K562 (cell line): ENCODE results near the gene CACNA2D3. TPM values are rescaled to one million over a fixed set of nuclear protein-coding genes. Genes with fewer than 3 reads are reported as not detected.

Experiments used
- ATAC-seq: fragments of 200-7000 bp; cut with Tn5 transposase; 3 replicates; pipeline ENCODE4 v1.9.1; 2020; ENCODE audit warnings: moderate library complexity
- BruUV-seq: library from RNA; stranded (reverse); fragments of 400-500 nt; replicated peaks from 2 replicates; lab custom pipeline; 2021; lab: Mats Ljungman, UMichigan
- CTCF ChIA-PET: fragments of 300-600 bp; formaldehyde crosslinking; extraction: SDS; loops from one replicate; lab custom pipeline; 2021; ENCODE audit warnings: low intra/inter-chr PET ratio; lab: Yijun Ruan, JAX
- POLR2A ChIA-PET: fragments of 300-600, 350-650 bp; sonication (Branson Sonifier 250); formaldehyde crosslinking; extraction: SDS; loops from one replicate; lab custom pipeline; 2021; ENCODE audit warnings: antibody characterized with exemption, inconsistent platforms; lab: Yijun Ruan, JAX
- DNase-seq, 4 experiments: peaks; one replicate each; pipeline versions ENCODE4 v3.0.0 to v3.0.0-alpha.2; 2011 to 2018; ENCODE audit warnings: low spot score in 3 of 4, mixed read lengths in 3 of 4; ENCODE audit errors: extremely low read depth in 1 of 4
- FAIRE-seq: peaks from 2 replicates; lab custom pipeline; 2011; peaks lifted over from hg19 to GRCh38; lab: Jason Lieb, UNC
- H2AFZ ChIP-seq: 2 replicates; pipeline ENCODE4 v1.6.0; 2011; ENCODE audit warnings: low read depth, low read length, control low read depth, inconsistent platforms
- H3K27ac ChIP-seq: fragments of 200-600 bp; 3 replicates; pipeline ENCODE4 v1.8.0; 2011; ENCODE audit warnings: low read depth, mild to moderate bottlenecking, control low read depth, inconsistent platforms, low read length, moderate library complexity, mixed read lengths; ENCODE audit errors: extremely low read depth
- H3K27me3 ChIP-seq, 2 experiments: fragments of 300-600 bp in 1 of 2; 2 replicates in 1 of 2; 3 replicates in 1 of 2; pipeline versions ENCODE4 v1.6.0 to v1.8.0; 2011; ENCODE audit warnings: inconsistent platforms in 2 of 2, low read length in 2 of 2, mild to moderate bottlenecking in 1 of 2, mixed read lengths in 1 of 2, moderate library complexity in 1 of 2; ENCODE audit not compliant: control insufficient read depth in 2 of 2, insufficient read depth in 2 of 2
- H3K36me3 ChIP-seq: fragments of 300-600 bp; 3 replicates; pipeline ENCODE4 v1.8.0; 2011; ENCODE audit warnings: mild to moderate bottlenecking, low read length, inconsistent platforms; ENCODE audit not compliant: control insufficient read depth, insufficient read depth
- H3K4me1 ChIP-seq, 2 experiments: fragments of 200-600 bp in 1 of 2; replicated peaks in 1 of 2; 2 replicates in 1 of 2; 3 replicates in 1 of 2; pipeline versions ENCODE4 v1.5.1 to v1.8.0; 2011; ENCODE audit warnings: inconsistent platforms in 2 of 2, low read length in 2 of 2, mild to moderate bottlenecking in 1 of 2, mixed read lengths in 1 of 2, moderate library complexity in 1 of 2; ENCODE audit not compliant: control insufficient read depth in 2 of 2, insufficient read depth in 2 of 2
- H3K4me2 ChIP-seq: 2 replicates; pipeline ENCODE4 v1.6.1; 2011; ENCODE audit warnings: low read length, control low read depth, inconsistent platforms, mixed read lengths; ENCODE audit not compliant: insufficient read depth
- H3K4me3 ChIP-seq: fragments of 200-600 bp; sonication (generic), shearing (Covaris generic); 2 replicates; pipeline ENCODE4 v1.5.1; 2016; ENCODE audit warnings: control low read depth, inconsistent platforms
- H3K79me2 ChIP-seq: fragments of 200-600 bp; 3 replicates; pipeline ENCODE4 v1.8.0; 2011; ENCODE audit warnings: low read length, inconsistent platforms; ENCODE audit not compliant: control insufficient read depth, insufficient read depth
- H3K9ac ChIP-seq, 2 experiments: 2 replicates each; pipeline versions ENCODE4 v1.6.0 to v1.6.1; 2011; ENCODE audit warnings: low read depth in 2 of 2, low read length in 2 of 2, control low read depth in 1 of 2, inconsistent platforms in 1 of 2, mild to moderate bottlenecking in 1 of 2, mixed read lengths in 1 of 2; ENCODE audit not compliant: insufficient read depth in 1 of 2
- H3K9me1 ChIP-seq: one replicate; pipeline ENCODE4 v1.6.0; 2011; ENCODE audit warnings: inconsistent platforms, mild to moderate bottlenecking, low read length, moderate library complexity; ENCODE audit not compliant: control insufficient read depth, insufficient read depth
- H3K9me3 ChIP-seq: replicated peaks from 2 replicates; pipeline ENCODE4 v1.5.1; 2011; ENCODE audit warnings: low read depth, low read length, inconsistent platforms; ENCODE audit not compliant: control insufficient read depth, insufficient read depth
- H4K20me1 ChIP-seq: replicated peaks from 2 replicates; pipeline ENCODE4 v1.6.1; 2011; ENCODE audit warnings: low read length, inconsistent platforms, mixed read lengths; ENCODE audit not compliant: control insufficient read depth, insufficient read depth
- BRF1 ChIP-seq: IDR thresholded peaks from 3 replicates; pipeline ENCODE4 v1.6.1; 2011; ENCODE audit warnings: borderline replicate concordance, mild to moderate bottlenecking; ENCODE audit not compliant: insufficient read length; ENCODE audit errors: extremely low read depth
- NBN ChIP-seq: fragments of 450-650 bp; IDR thresholded peaks from 2 replicates; pipeline ENCODE4 v1.6.1; 2016; ENCODE audit warnings: low read depth, mild to moderate bottlenecking
- NRF1 ChIP-seq, 2 experiments: fragments of 450-650 bp; IDR thresholded peaks in 1 of 2; conservative IDR thresholded peaks in 1 of 2; 2 replicates each; pipeline ENCODE4 v1.6.1; 2014; ENCODE audit warnings: mild to moderate bottlenecking in 2 of 2
- RAD21 ChIP-seq, 2 experiments: fragments of 250-450 bp in 1 of 2; fragments of 450-650 bp in 1 of 2; sonication (Bioruptor Pico) in 1 of 2; formaldehyde crosslinking in 1 of 2; IDR thresholded peaks in 1 of 2; conservative IDR thresholded peaks in 1 of 2; 2 replicates each; pipeline versions ENCODE4 v1.4.0 to v1.8.0; 2020 to 2022; ENCODE audit warnings: mild to moderate bottlenecking in 2 of 2, moderate library complexity in 1 of 2
- SIN3B ChIP-seq: fragments of 450-650 bp; IDR thresholded peaks from 2 replicates; pipeline ENCODE4 v1.6.1; 2017; ENCODE audit warnings: low read depth, mild to moderate bottlenecking, moderate library complexity
- SIRT6 ChIP-seq: IDR thresholded peaks from one replicate; pipeline ENCODE4 v1.6.1; 2012; ENCODE audit warnings: low read depth, mild to moderate bottlenecking, control low read depth, inconsistent platforms, low read length, moderate library complexity
- SMAD1 ChIP-seq: fragments of 150-350 bp; IDR thresholded peaks from 2 replicates; pipeline ENCODE4 v1.6.1; 2014; ENCODE audit warnings: low read length, low read depth; ENCODE audit not compliant: partially characterized antibody
- WGBS: fragments of 100-300 bp; shearing (Covaris generic); methylation state at CpG from one replicate; pipeline ENCODE4 v1.1.6; 2016; ENCODE audit warnings: low coverage, mixed read lengths; ENCODE audit not compliant: insufficient coverage; ENCODE audit errors: missing lambda C conversion rate; 5-methylcytosine and 5-hydroxymethylcytosine counted together
- in situ Hi-C: fragments of 300-500 bp; cut with MboI; formaldehyde crosslinking; loops from 4 replicates; pipeline ENCODE4 v1.15.0; 2018; ENCODE audit warnings: inconsistent platforms, mixed read lengths
- intact Hi-C: fragments of 100-400 bp; cut with micrococcal nuclease; formaldehyde crosslinking; loops from 2 replicates; pipeline ENCODE4 v1.14.2; 2022
- polyA plus RNA-seq, 8 experiments: library from polyadenylated mRNA; depleted of rRNA in 4 of 8; stranded (reverse) in 5 of 8; unstranded in 3 of 8; fragments of >200 nt; fragmentation: Nextera tagmentation in 2 of 8; fragmentation: Illumina TruSeq in 1 of 8; extraction: Ambion mirVana in 2 of 8; extraction: Trizol in 1 of 8; gene quantifications; 2 replicates each; pipeline versions ENCODE4 v1.2.1 to v1.2.3, GENCODE V29; 2011 to 2014; ENCODE audit warnings: inconsistent platforms in 1 of 8, missing spikeins in 1 of 8
- total RNA-seq, 7 experiments: library from RNA; depleted of rRNA in 6 of 7; stranded (reverse); fragments of >200 nt in 6 of 7; fragmentation: Illumina TruSeq in 2 of 7; extraction: Trizol in 2 of 7; gene quantifications; 2 replicates each; pipeline versions ENCODE4 v1.2.1 to v1.2.3, GENCODE V29; 2011 to 2021; ENCODE audit warnings: low replicate concordance in 1 of 7
- TF ChIP-seq, protein P1 (sequence below): IDR thresholded peaks from 2 replicates; pipeline ENCODE4 v1.6.1; 2016; ENCODE audit warnings: missing genetic modification characterization, missing compliant biosample characterization
- TF ChIP-seq, protein P2 (sequence below), 3 experiments: IDR thresholded peaks in 2 of 3; conservative IDR thresholded peaks in 1 of 3; 2 replicates each; pipeline ENCODE4 v1.5.1; 2011 to 2012; ENCODE audit warnings: low read length in 3 of 3, mild to moderate bottlenecking in 3 of 3, control low read depth in 2 of 3, improper control_type of control experiment in 1 of 3, inconsistent platforms in 1 of 3, low read depth in 1 of 3, mixed read lengths in 1 of 3, moderate library complexity in 1 of 3; ENCODE audit not compliant: insufficient read depth in 2 of 3

CACNA2D3 gene
- total and polyA plus RNA-seq, 9 of the 15 experiments (the other 6 are each of a cell fraction or from before 2014, with no cell fraction given) = 0.01 TPM; not detected in 8

- TF ChIP-seq BRF1 (no peak), SIN3B (no peak)
- TF ChIP-seq, protein P1, sequence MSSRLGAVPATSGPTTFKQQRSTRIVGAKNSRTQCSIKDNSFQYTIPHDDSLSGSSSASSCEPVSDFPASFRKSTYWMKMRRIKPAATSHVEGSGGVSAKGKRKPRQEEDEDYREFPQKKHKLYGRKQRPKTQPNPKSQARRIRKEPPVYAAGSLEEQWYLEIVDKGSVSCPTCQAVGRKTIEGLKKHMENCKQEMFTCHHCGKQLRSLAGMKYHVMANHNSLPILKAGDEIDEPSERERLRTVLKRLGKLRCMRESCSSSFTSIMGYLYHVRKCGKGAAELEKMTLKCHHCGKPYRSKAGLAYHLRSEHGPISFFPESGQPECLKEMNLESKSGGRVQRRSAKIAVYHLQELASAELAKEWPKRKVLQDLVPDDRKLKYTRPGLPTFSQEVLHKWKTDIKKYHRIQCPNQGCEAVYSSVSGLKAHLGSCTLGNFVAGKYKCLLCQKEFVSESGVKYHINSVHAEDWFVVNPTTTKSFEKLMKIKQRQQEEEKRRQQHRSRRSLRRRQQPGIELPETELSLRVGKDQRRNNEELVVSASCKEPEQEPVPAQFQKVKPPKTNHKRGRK = no peak
These were observed 21.9 kb downstream of the CACNA2D3 start (continued) for GRCh38 chr3:54144284-54144683.

GRCh38 chr3:54146506-54147239 lies 24.3 kb downstream of the CACNA2D3 start:
- in situ Hi-C loops (no loop called here), intact Hi-C loops (loop anchor here (10.0 kb wide), 1 partner anchor 228 kb away; no protein-coding TSS in a partner anchor)
- TF ChIP-seq SMAD1 (no peak), NRF1 (conservative IDR thresholded peaks at IDR 0.05 in 1 of 2, IDR thresholded peaks at IDR 0.05 in 1 of 2) (peak; percentile 43 to 48; a peak in 3 of 4 replicates), SIRT6 (no peak), RAD21 (CRISPR knock-in tag; conservative IDR thresholded peaks at IDR 0.05 in 1 of 2, IDR thresholded peaks at IDR 0.05 in 1 of 2) (peak in 1 of 2 experiments; percentile 47; a peak in 2 of 4 replicates), NBN (no peak)
- TF ChIP-seq, protein P2, sequence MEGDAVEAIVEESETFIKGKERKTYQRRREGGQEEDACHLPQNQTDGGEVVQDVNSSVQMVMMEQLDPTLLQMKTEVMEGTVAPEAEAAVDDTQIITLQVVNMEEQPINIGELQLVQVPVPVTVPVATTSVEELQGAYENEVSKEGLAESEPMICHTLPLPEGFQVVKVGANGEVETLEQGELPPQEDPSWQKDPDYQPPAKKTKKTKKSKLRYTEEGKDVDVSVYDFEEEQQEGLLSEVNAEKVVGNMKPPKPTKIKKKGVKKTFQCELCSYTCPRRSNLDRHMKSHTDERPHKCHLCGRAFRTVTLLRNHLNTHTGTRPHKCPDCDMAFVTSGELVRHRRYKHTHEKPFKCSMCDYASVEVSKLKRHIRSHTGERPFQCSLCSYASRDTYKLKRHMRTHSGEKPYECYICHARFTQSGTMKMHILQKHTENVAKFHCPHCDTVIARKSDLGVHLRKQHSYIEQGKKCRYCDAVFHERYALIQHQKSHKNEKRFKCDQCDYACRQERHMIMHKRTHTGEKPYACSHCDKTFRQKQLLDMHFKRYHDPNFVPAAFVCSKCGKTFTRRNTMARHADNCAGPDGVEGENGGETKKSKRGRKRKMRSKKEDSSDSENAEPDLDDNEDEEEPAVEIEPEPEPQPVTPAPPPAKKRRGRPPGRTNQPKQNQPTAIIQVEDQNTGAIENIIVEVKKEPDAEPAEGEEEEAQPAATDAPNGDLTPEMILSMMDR (IDR thresholded peaks at IDR 0.05 in 2 of 3, conservative IDR thresholded peaks at IDR 0.05 in 1 of 3; ENCODE audit: insufficient read depth in 2 of 3, low read depth in 1 of 3, low read length in 3 of 3) = peak; percentile 47 to 65 (median 54); a peak in 5 of 6 replicates
- Histone ChIP-seq H3K4me3 (no peak overlapping the region), H3K9me1 (peaks cover 3% of the 10 kb centered on the region), H3K4me2 (no peak overlapping the region), H3K79me2 (no peaks in the 10 kb centered on the region), H3K9ac (no peak overlapping the region), H2AFZ (no peak overlapping the region), H3K27ac (no peak overlapping the region), H3K36me3 (no peaks in the 10 kb centered on the region), H3K9me3 (no peaks in the 10 kb centered on the region), H4K20me1 (no peaks in the 10 kb centered on the region), H3K4me1 (no peaks in the 10 kb centered on the region), H3K27me3 (no peaks in the 10 kb centered on the region)
- CTCF ChIA-PET = no interaction called here
- POLR2A ChIA-PET = interaction anchor here (0.6 kb wide), 1 partner anchor 1487 kb away, joined by 3 read pairs; no protein-coding TSS in a partner anchor
- 0% methylated on average over 13 of the region's 14 CpGs for WGBS
- BruUV-seq = no TSS peak
- DNase-seq (peak; percentile 7 to 29 (median 14)), FAIRE-seq (no peak), ATAC-seq (peak; percentile 88)
